HG03442 (cell line): ENCODE data around the gene TCF25.

Experiments used
- ATAC-seq: cut with Tn5 transposase; IDR thresholded peaks from one replicate; pipeline ENCODE4 v1.9.1; 2021; ENCODE audit warnings: mild to moderate bottlenecking, moderate library complexity; ENCODE audit not compliant: unreplicated experiment

Gene TCF25

DNA sequence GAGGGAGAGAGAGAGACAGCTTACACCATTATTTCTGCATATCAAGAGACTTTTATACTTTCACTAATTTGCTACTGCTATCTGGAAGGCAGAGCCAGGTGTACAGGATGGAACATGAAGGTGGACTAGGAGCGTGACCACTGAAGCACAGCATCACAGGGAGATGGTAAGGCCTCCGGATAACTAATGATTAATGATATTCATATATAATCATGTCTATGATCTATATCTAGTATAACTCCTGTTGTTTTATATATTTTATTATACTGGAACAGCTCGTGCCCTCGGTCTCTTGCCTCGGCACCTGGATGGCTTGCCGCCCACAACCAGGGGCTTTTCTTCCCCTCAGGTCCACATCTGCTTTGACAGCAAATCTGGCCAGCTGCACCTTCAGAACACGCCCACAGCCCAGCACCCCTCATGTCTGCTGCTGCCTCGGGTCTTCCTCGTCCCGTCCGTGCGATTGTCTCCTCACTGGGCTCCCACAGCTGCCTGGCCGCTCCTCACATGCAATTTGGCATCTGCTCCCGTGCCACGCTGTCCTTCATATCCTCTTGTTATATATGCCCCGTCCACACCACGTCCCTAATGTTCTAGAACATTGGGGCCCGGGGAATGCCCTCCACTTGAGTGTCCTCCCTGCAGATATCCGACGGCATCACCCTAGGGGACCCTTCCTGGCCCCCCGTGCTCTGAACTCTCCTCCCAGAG lies 64.9 kb downstream of the TCF25 start:
- no peak for ATAC-seq

DNA sequence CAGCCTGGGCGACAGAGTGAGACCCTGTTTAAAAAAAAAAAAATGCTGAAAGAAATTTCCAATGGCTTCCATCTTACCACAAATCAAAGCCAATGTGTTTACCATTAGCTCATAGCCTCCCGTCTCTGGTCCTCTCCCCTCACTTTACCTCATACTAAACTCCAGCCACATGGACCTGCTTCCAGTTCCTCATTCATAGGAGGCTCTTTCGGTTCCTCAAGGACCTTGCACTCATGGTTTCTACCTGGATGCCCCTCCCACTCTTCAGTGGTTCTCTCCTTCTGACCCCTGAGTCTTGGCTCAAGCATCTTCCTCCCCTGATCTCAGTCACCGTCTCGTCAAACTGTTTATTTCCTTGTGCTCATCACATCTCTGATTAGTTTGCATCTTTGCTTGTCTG lies 71.4 kb downstream of the TCF25 start:
- ATAC-seq = no peak

DNA sequence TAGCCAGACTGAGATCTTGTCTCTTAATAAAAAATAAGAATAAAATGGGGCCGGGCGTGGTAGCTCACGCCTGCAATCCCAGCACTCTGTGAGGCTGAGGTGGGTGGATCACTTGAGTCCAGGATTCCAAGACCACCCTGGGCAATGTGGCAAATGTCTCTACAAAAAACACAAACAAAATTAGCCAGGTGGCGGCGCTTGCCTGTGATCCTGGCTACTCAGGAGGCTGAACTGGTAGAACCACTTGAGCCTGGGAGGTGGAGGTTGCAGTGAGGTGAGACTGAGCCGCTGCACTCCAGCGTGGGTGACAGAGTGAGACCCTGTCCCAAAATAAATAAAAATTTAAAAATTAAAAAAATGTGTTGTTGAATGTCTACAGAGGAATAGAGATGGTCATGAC lies 72.3 kb downstream of the TCF25 start:
- ATAC-seq = no peak

DNA sequence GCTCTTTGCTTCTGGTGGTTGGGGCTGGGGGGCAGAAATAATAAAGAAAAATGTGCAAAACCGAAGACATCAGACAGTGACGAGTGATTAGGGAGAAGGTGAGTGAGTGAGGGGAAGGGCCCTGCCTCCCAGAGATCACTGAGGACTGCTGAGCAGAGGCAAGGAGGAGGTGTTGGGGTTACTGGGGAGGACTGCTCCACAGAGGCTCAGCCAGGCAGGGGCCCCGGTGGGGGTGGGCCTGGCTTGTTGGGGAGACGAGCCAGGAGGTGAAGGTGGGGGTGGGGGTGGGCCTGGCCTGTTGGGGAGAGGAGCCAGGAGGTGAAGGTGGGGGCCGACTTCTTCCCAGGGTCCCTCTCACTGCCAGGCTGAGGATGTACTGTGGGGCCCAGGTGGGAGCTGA lies 73.1 kb downstream of the TCF25 start:
- ATAC-seq = no peak

DNA sequence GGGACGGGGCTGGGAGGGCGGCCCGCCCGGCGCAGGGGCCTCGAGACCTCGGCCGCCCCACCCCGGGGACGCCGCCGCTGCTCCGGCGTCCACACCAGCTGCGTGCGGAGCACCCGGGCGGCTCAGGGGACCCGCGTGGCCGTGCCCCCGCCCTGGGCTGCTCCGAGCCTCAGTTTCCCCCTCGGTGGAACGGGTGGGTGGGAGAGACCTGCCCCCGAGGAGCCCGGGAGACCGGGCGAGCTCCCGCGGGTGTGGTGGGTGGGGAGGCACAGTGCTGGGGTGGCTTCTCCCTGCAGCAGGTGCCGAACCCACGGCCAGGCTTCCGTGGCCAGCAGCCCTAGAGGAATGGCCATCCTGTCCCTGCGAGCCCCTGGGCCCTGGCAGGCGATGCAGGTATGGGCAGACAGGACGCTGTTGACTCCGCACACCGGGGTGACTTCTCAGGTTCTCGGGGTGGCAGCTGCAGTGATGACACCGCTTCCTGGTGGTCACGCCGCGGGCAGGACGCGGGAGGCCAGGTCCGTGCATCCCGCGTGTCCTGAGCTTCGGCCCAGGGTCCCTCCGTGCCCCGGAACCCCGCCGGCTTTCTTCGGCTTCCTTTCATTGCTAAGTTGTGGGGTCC lies 75.8 kb downstream of the TCF25 start:
- no peak for ATAC-seq

DNA sequence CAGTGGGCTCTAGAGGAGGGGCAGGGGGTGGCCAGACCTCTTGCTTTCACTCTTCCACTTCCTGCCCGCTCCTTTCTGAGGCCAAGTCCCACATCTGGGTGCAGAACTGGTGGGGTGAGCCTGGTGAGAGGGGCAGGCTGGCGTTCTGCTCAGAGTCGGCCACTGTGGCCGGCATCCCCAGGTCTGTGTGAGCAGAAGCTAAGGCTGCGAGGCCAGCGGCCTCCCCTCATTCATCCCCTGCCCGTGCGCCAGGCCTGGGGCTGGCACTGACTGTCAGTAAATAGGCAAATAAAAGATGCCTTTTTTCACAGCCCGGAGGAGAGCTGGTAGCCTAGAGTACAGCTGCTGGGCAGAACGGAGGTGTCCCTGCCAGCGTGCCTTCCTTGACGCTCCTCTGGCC lies 76.4 kb downstream of the TCF25 start:
- ATAC-seq = no peak

DNA sequence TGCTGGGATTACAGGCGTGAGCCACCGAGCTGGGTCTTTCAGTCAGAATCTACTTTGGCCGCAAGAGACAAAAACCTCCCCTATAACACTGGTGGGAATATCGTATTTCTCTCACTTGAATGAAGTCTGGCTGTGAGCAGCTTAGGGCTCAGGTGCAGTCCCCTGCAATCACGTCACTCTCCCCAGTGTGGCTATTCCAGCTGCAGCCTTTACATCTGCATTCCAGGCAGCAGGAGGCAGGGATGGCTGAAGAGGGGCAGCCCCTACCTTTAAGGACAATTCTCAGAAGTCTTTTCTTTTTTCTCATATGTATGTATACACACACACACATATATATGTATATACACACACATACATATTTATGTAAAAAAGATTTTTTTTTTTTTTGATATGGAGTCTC lies 78.1 kb downstream of the TCF25 start:
- no peak for ATAC-seq

DNA sequence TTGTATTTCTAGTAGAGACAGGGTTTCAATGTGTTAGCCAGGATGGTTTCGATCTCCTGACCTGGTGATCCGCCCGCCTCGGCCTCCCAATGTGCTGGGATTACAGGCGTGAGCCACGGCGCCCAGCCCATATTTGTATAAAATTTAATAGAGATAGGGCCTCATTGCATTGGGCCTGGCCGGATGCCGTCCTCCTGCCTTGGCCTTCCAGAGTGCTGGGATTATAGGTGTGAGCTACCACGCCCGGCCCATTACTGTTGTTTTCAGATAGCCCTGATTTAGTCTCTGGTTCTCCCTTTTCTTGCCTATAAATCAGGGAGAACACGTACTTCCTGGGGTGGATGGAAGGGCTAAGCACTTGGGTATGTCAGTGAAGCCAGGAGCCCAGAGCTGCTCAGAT lies 78.7 kb downstream of the TCF25 start:
- no peak for ATAC-seq

DNA sequence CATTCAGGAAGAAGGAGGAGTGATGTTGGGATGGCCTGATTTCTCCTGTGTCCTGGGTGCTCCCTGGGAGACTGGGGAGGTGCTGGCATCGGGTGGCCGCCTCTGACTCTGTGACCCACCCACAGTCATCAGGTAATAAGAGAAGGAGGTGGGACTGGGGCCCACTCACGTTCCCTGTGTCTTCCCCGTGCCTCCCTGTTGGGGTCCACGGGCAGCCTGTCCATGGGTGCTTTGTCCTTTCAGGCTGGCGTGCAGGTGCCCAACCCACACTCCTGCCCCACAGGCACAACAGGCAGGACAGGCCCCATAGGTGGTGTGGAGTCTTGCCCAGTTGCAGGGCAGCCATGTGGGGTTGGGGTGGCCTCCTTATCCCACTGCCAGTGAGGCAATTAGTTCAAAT lies 79.2 kb downstream of the TCF25 start:
- ATAC-seq = no peak

DNA sequence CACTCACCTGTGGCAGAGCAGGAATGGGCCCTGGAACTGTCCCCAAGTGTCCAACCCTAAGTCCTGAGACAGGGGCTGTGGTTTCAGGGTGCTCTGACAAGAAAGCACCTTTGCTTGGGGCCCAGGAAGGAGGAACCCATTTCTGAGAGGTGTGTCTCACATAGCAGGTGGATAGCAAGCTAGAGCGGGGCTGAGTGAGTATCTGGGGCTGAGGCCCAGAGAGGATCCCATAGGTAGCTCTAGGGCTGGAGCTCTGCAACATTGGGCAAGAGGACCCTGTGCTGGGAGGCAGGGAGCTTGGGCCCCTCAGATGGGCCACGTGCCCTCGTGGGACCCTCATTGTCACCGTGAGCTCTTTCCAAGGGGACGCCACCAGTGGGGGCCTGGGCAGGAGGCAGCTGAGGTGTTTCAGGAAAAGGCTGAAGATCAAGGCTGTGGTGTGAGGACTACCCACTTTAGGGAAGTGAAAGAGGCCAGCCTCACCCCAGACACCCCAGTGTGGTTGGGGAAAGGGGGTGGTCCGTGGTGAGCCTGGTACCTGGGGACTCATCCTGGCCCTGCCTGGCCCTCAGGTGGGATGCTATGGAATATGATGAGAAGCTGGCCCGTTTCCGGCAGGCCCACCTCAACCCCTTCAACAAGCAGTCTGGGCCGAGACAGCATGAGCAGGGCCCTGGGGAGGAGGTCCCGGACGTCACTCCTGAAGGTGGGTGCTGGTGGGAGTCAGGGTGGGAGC lies 80.4 kb downstream of the TCF25 start:
- peak; percentile 60 for ATAC-seq

DNA sequence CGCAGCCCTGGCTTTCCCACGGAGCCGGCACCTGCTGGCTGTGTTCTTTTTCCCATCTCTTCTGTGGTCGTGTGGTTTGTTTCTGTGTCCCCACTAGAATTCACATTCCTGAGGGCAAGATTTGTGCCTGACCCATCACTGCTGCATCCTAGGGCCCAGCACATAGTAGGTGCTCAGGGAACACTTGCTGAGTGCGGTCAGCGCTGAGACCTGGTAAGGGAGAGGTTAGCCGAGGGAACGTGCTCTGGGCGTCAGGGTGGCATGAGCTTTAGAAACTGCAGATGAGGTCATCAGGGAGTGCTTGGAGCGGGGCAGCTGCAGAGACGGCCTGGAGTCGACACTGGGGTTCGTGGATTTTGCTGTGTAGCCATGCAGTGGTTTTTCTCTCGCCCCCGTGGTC lies 81.1 kb downstream of the TCF25 start:
- no peak for ATAC-seq

DNA sequence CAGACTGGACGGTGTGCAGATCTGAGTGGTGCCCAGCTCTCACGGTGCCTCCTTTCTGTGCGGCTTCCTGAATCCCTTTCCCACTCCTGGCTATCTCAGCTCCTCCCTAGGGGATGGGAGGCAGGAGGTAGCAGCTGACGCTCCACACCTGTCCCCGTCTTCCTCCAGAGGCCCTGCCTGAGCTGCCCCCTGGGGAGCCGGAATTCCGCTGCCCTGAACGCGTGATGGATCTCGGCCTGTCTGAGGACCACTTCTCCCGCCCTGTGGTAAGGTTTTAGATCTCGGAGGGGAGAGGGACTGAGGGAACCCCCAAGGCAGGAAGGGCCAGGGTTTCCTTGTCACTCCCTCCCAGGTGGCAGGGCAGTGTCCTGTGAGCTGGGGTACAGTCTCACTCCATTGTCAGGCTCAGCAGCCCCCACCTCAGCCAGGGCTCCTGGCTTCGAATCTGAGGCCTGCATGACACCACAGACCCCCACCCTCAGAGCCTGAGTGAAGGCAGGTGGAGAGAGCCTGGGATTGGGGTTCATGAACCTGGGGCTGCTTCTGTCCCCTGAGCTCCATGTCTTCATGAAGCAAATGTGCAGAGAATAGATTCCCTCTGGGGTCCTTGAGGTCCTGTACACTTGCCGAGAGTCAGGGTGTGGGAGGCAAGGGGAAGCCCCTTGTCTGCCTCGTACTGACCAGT lies 81.8 kb downstream of the TCF25 start:
- no peak for ATAC-seq

DNA sequence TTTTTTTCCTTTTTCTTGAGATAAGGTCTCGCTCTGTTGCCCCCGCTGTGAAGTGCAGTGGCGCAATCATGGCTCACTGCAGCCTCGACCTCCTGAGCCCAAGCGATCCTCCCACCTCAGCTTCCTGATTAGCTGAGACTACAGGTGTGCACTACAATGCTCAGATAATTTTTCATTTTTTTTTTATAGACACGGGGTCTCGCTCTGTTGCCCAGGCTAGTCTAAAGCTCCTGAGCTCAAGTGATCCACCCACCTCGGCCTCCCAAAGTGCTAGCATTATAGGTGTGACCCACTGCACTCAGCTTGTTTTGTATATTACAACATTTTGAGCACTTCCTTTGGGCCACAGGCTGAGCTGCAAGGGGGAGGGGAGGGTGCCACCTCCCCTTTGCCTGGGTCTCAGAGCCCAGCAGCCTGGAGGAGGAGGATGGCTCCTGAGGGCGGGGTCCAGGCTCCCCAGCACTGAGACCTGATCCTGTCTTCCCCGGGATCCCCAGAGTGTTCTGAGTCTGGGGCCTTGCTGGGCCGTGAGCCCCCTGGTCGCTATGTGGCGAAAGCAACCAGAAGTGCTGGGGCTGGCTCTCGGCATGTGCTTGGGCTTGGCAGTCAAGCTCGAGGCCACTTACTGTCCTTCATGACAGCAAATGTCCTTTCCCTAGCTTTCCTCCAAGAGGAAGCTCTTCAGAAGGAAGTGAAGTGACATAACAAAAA lies 83.3 kb downstream of the TCF25 start:
- no peak for ATAC-seq

DNA sequence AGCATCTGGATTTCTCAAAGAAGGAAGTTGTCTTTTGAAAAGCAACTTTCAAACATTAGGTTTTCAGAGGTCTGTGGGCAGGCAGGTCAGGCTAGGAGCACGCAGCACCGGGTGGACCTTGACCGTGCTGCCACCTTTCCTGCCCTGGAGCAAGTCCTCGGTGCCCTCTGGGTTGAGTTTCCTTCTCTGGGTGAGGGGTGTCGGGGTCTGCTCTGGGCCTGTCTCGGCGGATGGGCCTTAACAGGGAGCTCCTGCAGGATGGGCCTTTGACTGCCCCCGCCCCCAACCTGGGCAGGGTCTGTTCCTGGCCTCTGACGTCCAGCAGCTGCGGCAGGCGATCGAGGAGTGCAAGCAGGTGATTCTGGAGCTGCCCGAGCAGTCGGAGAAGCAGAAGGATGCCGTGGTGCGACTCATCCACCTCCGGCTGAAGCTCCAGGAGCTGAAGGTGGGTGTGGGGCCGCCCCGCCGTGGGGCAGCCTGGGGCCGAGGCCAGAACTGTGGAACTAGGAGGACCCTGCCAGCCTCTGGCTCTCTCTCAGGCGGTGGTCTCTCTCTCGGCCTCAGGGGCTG lies 83.9 kb downstream of the TCF25 start:
- no peak for ATAC-seq

DNA sequence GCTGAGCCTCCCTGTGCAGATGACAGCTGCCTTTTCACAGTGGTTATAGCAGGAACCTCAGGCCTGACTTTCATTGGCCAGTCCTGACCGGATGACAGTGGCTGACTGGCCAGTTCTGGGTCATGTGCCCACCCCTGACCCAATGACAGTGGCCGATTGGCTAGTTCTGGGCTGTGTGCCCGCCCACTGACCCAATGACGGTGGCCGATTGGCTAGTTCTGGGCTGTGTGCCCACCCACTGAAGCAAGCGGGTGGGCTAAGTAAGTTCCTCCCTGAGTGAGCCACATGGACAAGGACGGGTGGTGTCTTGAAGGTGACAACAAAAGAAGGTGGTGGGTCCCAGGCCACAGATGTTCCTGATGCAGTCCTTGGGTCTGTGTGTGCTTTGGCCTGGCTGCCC lies 84.7 kb downstream of the TCF25 start:
- no peak for ATAC-seq

DNA sequence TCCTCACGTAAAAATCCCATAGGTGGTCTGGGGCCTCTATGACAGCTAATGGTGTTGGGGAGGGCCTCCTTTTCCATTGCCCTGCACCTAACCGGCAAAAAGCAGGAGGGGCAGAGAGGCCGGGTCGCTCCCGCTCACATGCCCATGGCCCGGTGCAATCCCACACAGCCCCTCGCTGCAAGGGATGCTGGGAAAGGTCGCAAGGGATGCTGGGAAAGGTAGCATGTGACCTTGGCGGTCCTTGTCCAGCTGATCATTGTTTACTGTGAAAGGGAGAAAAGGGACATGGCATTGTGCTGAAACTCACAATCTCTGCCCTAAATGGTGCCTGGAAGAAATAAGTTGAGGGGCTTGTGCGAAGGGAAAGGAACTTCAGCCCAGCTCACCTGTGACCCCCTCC lies 85.2 kb downstream of the TCF25 start:
- no peak for ATAC-seq

DNA sequence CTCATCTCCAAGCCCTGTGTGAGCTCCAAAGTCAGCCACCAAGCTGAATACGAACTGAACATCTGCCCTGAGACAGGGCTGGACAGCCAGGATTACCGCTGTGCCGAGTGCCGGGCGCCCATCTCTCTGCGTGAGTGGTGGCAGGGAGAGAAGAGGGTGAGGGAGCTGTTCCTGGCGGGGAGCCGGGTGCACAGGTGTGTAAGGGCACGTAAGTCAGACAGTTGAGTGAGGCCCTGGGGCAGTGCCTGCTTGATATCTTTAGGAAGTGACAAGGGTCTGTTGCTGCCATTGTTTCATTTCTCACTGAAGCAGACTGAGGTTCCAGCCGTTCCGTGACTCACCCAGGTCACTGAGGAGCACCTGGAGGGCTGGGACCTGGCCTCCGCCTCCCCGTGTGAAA lies 87.6 kb downstream of the TCF25 start:
- no peak for ATAC-seq
